Measurements from ENCODE around the gene PTTG1. TPM values are rescaled to one million over a fixed set of nuclear protein-coding genes. Genes with fewer than 3 reads are reported as not detected.
A peak's percentile ranks its signal among the peaks of the same experiment; 100 is the strongest.

PTTG1 gene
- total and polyA plus RNA-seq, 9 of the 15 experiments (the other 6 are each of a cell fraction or from before 2014, with no cell fraction given), result 193 to 1,088 (median 349) TPM

GRCh38 chr5:160399402-160400353 is 22.0 kb upstream of the PTTG1 start, which contains the start of gene FAM200C (continued):
- TF ChIP-seq GTF3C2 (IDR thresholded peaks at IDR 0.05; ENCODE audit: borderline replicate concordance, extremely low read depth, insufficient read length) (no peak), BRD9 (IDR thresholded peaks at IDR 0.05; ENCODE audit: low read depth, partially characterized antibody) (peak; percentile 54), ZKSCAN3 (CRISPR knock-in tag; IDR thresholded peaks at IDR 0.05) (no peak), ZNF354B (CRISPR knock-in tag; IDR thresholded peaks at IDR 0.05) (no peak), MXD1 (CRISPR knock-in tag; IDR thresholded peaks at IDR 0.05; ENCODE audit: borderline replicate concordance, poor library complexity, severe bottlenecking) (no peak), HMBOX1 (IDR thresholded peaks at IDR 0.05) (no peak), PRDM10 (IDR thresholded peaks at IDR 0.05; ENCODE audit: partially characterized antibody) (peak; percentile 12), MCM5 (IDR thresholded peaks at IDR 0.05; ENCODE audit: low read depth) (no peak), GTF2F1 (IDR thresholded peaks at IDR 0.05; ENCODE audit: low read depth, low read length) (no peak)
- TF ChIP-seq, protein P1, sequence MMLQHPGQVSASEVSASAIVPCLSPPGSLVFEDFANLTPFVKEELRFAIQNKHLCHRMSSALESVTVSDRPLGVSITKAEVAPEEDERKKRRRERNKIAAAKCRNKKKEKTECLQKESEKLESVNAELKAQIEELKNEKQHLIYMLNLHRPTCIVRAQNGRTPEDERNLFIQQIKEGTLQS (IDR thresholded peaks at IDR 0.05), result no peak
- TF ChIP-seq, protein P1 (CRISPR knock-in tag; conservative IDR thresholded peaks at IDR 0.05), result no peak
- TF ChIP-seq, protein P2, sequence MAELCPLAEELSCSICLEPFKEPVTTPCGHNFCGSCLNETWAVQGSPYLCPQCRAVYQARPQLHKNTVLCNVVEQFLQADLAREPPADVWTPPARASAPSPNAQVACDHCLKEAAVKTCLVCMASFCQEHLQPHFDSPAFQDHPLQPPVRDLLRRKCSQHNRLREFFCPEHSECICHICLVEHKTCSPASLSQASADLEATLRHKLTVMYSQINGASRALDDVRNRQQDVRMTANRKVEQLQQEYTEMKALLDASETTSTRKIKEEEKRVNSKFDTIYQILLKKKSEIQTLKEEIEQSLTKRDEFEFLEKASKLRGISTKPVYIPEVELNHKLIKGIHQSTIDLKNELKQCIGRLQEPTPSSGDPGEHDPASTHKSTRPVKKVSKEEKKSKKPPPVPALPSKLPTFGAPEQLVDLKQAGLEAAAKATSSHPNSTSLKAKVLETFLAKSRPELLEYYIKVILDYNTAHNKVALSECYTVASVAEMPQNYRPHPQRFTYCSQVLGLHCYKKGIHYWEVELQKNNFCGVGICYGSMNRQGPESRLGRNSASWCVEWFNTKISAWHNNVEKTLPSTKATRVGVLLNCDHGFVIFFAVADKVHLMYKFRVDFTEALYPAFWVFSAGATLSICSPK (IDR thresholded peaks at IDR 0.05; ENCODE audit: borderline replicate concordance), result no peak

Measured in K562 (cell line).